Neural progenitor cell (in vitro differentiated cells): ENCODE measurements around the gene APEX2. TPM values are rescaled to one million over a fixed set of nuclear protein-coding genes. Genes with fewer than 3 reads are reported as not detected.

Experiments used
- DNase-seq: peaks from one replicate; pipeline ENCODE4 v3.0.0-alpha.2; 2016; ENCODE audit warnings: low spot score
- H2AFZ ChIP-seq: fragments of 200-600 bp; sonication (generic); replicated peaks from 2 replicates; pipeline ENCODE4 v1.6.1; 2016; ENCODE audit warnings: antibody characterized with exemption
- H3F3A ChIP-seq: fragments of 200-600 bp; sonication (generic); 2 replicates; pipeline ENCODE4 v1.6.1; 2016; ENCODE audit warnings: antibody characterized with exemption, low read depth
- H3K27ac ChIP-seq: fragments of 200-600 bp; sonication (generic); 2 replicates; pipeline ENCODE4 v1.5.1; 2016; ENCODE audit warnings: mild to moderate bottlenecking
- H3K27me3 ChIP-seq: fragments of 200-600 bp; sonication (generic); 2 replicates; pipeline ENCODE4 v1.6.1; 2016; ENCODE audit warnings: mild to moderate bottlenecking, moderate library complexity
- H3K36me3 ChIP-seq: fragments of 200-600 bp; sonication (generic); 2 replicates; pipeline ENCODE4 v1.5.1; 2016
- H3K4me1 ChIP-seq: fragments of 200-600 bp; sonication (generic); 2 replicates; pipeline ENCODE4 v1.6.1; 2016; ENCODE audit warnings: mixed run types
- H3K4me2 ChIP-seq: fragments of 200-600 bp; sonication (generic); 2 replicates; pipeline ENCODE4 v1.6.1; 2016
- H3K4me3 ChIP-seq: fragments of 200-600 bp; sonication (generic); 2 replicates; pipeline ENCODE4 v1.5.1; 2016
- H3K79me2 ChIP-seq: fragments of 200-600 bp; sonication (generic); 2 replicates; pipeline ENCODE4 v1.6.1; 2016; ENCODE audit warnings: low read depth
- H3K9ac ChIP-seq: fragments of 200-600 bp; sonication (generic); 2 replicates; pipeline ENCODE4 v1.6.1; 2016
- H3K9me3 ChIP-seq: fragments of 200-600 bp; sonication (generic); 2 replicates; pipeline ENCODE4 v1.5.1; 2016; ENCODE audit warnings: low read depth
- H4K20me1 ChIP-seq: fragments of 200-600 bp; sonication (generic); 2 replicates; pipeline ENCODE4 v1.6.1; 2016; ENCODE audit warnings: low read depth
- H3K27ac Mint-ChIP-seq: 3 replicates; pipeline ENCODE4 v1.8.0; 2021; ENCODE audit warnings: mixed read lengths
- H3K27me3 Mint-ChIP-seq: 2 replicates; pipeline ENCODE4 v1.8.0; 2022; ENCODE audit warnings: low read depth, mild to moderate bottlenecking, inconsistent platforms, moderate library complexity, mixed read lengths; ENCODE audit not compliant: insufficient read depth
- H3K36me3 Mint-ChIP-seq: 3 replicates; pipeline ENCODE4 v1.8.0; 2021; ENCODE audit warnings: mixed read lengths
- H3K4me1 Mint-ChIP-seq: 3 replicates; pipeline ENCODE4 v1.8.0; 2021; ENCODE audit warnings: mixed read lengths
- H3K4me3 Mint-ChIP-seq: 3 replicates; pipeline ENCODE4 v1.8.0; 2021; ENCODE audit warnings: mild to moderate bottlenecking, moderate library complexity, mixed read lengths
- H3K9me3 Mint-ChIP-seq: 3 replicates; pipeline ENCODE4 v1.8.0; 2020; ENCODE audit warnings: mixed read lengths
- CTCF ChIP-seq: fragments of 200-600 bp; sonication (generic); IDR thresholded peaks from 2 replicates; pipeline ENCODE4 v1.5.1; 2017; ENCODE audit warnings: antibody characterized with exemption, mild to moderate bottlenecking
- EZH2 ChIP-seq: fragments of 200-600 bp; sonication (generic); IDR thresholded peaks from 2 replicates; pipeline ENCODE4 v1.6.1; 2017; ENCODE audit warnings: antibody characterized with exemption, mild to moderate bottlenecking, moderate library complexity
- EZH2phosphoT487 ChIP-seq: fragments of 200-600 bp; sonication (generic); IDR thresholded peaks from 2 replicates; pipeline ENCODE4 v1.6.1; 2017; ENCODE audit warnings: antibody characterized with exemption
- total RNA-seq: library from RNA; depleted of rRNA; stranded (reverse); fragments of >200 nt; gene quantifications from 2 replicates; pipeline ENCODE4 v1.2.3, GENCODE V29; 2015; ENCODE audit warnings: low replicate concordance

Gene APEX2
- 9.1 and 16.0 TPM in 2 replicates for total RNA-seq

GRCh38 chrX:54999717-55000598 lies at the start of gene APEX2:
Gene APEX2, plus strand, starts transcription at chrX:55000363. Its CDS starts 60 bp downstream, at chrX:55000423.
- H3K4me1 Mint-ChIP-seq = peaks cover 7% of the 10 kb centered on the region
- TF ChIP-seq EZH2 = no peak
- no peak for TF ChIP-seq EZH2phosphoT487
- peak; percentile 92 for DNase-seq
- H3K27me3 Mint-ChIP-seq = no peaks in the 10 kb centered on the region
- Histone ChIP-seq H3K27me3 (no peaks in the 10 kb centered on the region), H4K20me1 (no peaks in the 10 kb centered on the region), H3K4me1 (no peaks in the 10 kb centered on the region), H3F3A (peaks cover 7% of the 10 kb centered on the region), H3K4me2 (peak within 1 kb of the TSS; percentile 82), H2AFZ (peak within 1 kb of the TSS; percentile 85), H3K27ac (no peak within 1 kb of the TSS), H3K36me3 (no peaks in the 10 kb centered on the region), H3K9me3 (no peaks in the 10 kb centered on the region), H3K9ac (peak within 1 kb of the TSS; percentile 47), H3K79me2 (peaks cover 16% of the 10 kb centered on the region), H3K4me3 (peak within 1 kb of the TSS; percentile 56)
- peaks cover 5% of the 10 kb centered on the region for H3K36me3 Mint-ChIP-seq
- H3K27ac Mint-ChIP-seq = peak within 1 kb of the TSS; percentile 87
- H3K4me3 Mint-ChIP-seq = peak within 1 kb of the TSS; percentile 92
- no peaks in the 10 kb centered on the region for H3K9me3 Mint-ChIP-seq

- H3K27me3 Mint-ChIP-seq = no peaks in the 10 kb centered on the region
- H3K36me3 ChIP-seq = no peaks in the 10 kb centered on the region
Measured at GRCh38 chrX:54950730-54951375, 49.3 kb upstream of the APEX2 start.

GRCh38 chrX:54961750-54962149 lies 38.4 kb upstream of the APEX2 start:
- Histone ChIP-seq H3K4me1 (no peaks in the 10 kb centered on the region), H3K36me3 (no peaks in the 10 kb centered on the region), H3K79me2 (no peaks in the 10 kb centered on the region), H3F3A (no peaks in the 10 kb centered on the region), H3K27ac (no peak overlapping the region), H3K9ac (no peak overlapping the region), H4K20me1 (no peaks in the 10 kb centered on the region), H3K4me2 (no peak overlapping the region), H3K4me3 (no peak overlapping the region), H3K27me3 (no peaks in the 10 kb centered on the region), H3K9me3 (peaks cover 5% of the 10 kb centered on the region), H2AFZ (no peak overlapping the region)
- Mint-ChIP-seq H3K36me3 (no peaks in the 10 kb centered on the region), H3K27ac (no peak overlapping the region), H3K4me1 (no peaks in the 10 kb centered on the region), H3K4me3 (no peak overlapping the region), H3K9me3 (no peaks in the 10 kb centered on the region), H3K27me3 (peaks cover 8% of the 10 kb centered on the region)
- TF ChIP-seq EZH2phosphoT487 (no peak), CTCF (no peak), EZH2 (no peak)
- no peak for DNase-seq

More at GRCh38 chrX:54950730-54951375, 49.3 kb upstream of the APEX2 start:
- Histone ChIP-seq H3F3A (no peaks in the 10 kb centered on the region), H3K9me3 (no peaks in the 10 kb centered on the region), H3K9ac (no peak overlapping the region), H3K79me2 (no peaks in the 10 kb centered on the region), H4K20me1 (no peaks in the 10 kb centered on the region), H2AFZ (no peak overlapping the region), H3K27ac (no peak overlapping the region), H3K4me2 (no peak overlapping the region), H3K27me3 (no peaks in the 10 kb centered on the region), H3K4me1 (no peaks in the 10 kb centered on the region), H3K4me3 (no peak overlapping the region)
- no peaks in the 10 kb centered on the region for H3K36me3 Mint-ChIP-seq
- peak overlapping the region; percentile 35 for H3K4me3 Mint-ChIP-seq
- H3K9me3 Mint-ChIP-seq = peaks cover 3% of the 10 kb centered on the region
- no peak for TF ChIP-seq EZH2phosphoT487
- TF ChIP-seq EZH2 = no peak
- no peak for TF ChIP-seq CTCF
- no peak for DNase-seq
- no peak overlapping the region for H3K27ac Mint-ChIP-seq
- H3K4me1 Mint-ChIP-seq = peaks cover 7% of the 10 kb centered on the region
